Epidermal melanocyte (primary cell): ENCODE results near the gene C14orf119.
A peak's percentile ranks its signal among the peaks of the same experiment; 100 is the strongest.
"Not testable (repeated sequence)": the region's sequence is repeated elsewhere in the genome, so short reads cannot be mapped to it uniquely, and the experiment has no call there.

ENCODE experiments used
- DNase-seq: peaks from one replicate; pipeline ENCODE4 v3.0.0; 2011; ENCODE audit warnings: low spot score; ENCODE audit not compliant: insufficient read length

Gene C14orf119

DNA sequence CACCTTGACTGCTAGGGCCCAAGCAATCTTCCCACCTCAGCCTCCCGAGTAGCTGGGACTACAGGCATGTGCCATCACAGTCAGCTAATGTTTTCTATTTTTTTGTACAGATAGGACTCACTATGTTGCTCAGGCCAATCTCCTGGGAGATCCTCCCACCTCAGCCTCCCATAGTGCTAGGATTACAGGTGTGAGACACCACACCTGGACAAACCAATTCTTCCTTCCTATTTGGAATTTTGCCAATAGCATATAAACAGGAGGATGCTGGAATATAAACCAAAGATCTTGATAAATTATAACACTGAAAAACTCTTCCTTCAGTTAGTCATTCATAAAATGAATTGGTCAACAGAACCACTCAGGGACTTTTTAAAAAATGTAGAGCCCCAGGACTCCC, 8.7 kb upstream of the C14orf119 start:
- DNase-seq: no peak

DNA sequence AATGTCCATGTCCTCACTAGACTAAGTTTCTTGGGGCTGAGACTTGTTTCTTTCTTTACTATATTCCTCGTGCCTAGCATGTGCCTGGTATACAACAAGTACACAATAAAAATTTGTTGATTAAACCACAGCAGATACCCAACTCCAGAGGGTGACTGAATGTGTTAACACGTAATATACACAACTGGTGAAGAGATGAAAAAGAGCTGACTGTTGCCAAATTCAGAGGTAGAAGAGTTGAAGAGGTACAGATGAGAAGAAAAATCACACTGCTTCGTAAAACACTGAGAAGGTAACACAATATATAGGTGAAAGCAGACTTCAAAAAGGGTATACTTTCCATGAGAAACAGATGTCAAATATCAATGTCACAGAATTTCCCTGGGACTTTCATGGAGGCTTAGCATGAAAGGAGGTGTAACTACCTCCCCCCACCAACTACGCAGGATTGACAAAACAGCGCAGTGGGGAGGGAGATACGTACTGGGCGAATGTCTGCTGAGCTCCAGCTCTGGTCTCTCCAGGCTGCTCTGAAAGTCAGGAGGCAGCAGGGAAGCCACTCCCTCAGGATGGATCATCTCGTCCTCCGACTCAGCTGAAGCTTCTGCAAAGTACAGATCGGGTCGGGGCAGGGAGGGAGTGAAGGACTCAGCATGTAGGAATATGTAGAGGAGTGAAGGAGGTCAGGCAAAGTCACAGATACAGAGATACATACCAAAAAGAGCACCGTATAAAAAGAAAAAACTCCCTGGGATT, 5.6 kb upstream of the C14orf119 start:
- no peak for DNase-seq

DNA sequence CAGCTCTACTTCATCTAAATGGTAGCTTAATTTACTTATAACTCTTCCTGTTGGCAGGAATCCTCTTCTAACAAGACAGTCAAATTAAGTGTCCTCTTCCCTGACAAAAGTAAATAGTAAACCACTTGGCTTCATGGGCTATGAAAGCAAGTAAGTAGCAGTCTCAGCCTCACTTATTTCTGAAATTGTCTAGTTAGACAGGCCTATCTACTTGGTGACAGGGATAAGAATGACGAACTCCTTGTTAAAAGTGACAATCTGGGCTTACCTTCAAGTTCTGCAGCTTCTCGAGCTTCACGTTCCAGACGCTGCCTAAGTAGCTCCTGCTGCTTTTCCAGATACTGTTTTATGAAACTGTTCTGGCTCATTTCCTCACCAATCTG, 5.1 kb upstream of the C14orf119 start:
- no peak for DNase-seq

DNA sequence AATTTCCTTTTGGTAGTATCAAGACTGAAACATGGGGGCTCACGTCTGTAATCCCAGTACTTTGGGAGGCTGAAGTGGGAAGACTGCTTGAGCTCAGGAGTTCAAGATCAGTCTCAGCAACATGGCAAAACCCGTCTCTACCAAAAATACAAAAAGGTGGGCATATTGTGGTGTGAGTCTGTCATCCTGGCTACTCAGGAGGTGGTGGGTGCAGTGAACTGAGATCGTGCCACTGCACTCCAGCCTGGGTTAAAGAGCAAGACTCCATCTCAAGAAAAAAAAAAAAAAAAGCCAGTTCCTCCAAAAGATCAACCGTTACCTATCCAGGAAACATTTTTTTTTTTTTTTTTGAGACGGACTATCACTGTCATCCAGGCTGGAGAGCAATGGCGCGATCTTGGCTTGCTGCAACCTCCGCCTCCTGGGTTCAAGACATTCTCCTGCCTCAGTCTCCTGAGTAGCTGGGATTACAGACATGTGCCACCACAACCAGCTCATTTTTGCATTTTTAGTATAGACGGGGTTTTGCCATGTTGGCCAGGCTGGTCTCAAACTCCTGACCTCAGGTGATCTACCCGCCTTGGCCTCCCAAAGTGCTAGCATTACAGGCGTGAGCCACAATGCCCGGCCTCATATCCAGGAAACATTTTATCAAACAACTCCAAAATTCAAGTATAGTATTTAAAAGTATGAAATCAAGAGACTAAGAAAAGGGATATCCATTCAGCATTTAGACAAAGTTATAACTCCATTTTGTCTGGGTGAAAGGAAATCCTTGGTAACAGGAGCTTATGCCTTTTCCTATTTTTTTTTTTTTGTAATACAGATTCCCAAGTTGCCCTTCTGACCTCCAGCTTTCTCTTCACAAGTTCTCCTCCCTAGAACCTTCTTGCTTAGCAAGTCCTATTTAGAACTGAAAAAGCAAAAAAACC, 3.7 kb upstream of the C14orf119 start:
- no peak for DNase-seq

DNA sequence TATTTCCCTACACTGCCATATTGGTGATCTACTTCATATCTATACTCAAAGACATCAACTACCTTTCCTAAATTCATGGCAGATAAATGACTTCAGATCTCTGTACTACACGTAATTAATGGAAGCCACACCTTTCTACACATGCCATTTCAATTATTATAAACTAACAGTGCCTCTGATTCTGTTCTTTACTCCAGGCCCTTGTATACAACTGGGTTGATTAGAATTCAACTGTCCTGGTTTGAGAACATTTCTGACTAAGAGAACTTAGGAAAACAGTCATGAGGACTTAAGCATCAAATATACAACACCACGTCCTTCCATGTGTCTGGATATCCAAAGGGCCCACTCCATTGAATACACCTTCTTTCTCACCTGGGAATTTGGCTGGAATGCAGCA, 2.2 kb upstream of the C14orf119 start:
- DNase-seq: no peak

DNA sequence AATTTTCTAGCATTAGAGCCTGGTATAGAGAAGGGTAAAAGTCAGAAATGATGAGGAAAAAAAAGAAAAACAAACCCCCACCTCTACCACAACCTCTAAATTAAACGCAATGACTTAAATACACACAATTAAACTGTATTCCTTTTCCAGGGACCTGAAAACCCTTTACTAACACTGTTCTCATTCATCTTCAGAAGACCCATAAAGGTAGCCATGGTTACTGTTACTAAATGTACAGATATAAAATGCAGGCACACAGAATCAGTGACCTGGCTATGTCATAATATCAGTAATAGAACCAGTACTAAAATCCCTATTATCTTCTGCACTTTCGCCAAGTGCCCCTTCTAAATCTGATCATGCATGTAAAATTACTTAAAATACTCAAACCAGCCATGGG, 1.8 kb upstream of the C14orf119 start:
- no peak for DNase-seq

DNA sequence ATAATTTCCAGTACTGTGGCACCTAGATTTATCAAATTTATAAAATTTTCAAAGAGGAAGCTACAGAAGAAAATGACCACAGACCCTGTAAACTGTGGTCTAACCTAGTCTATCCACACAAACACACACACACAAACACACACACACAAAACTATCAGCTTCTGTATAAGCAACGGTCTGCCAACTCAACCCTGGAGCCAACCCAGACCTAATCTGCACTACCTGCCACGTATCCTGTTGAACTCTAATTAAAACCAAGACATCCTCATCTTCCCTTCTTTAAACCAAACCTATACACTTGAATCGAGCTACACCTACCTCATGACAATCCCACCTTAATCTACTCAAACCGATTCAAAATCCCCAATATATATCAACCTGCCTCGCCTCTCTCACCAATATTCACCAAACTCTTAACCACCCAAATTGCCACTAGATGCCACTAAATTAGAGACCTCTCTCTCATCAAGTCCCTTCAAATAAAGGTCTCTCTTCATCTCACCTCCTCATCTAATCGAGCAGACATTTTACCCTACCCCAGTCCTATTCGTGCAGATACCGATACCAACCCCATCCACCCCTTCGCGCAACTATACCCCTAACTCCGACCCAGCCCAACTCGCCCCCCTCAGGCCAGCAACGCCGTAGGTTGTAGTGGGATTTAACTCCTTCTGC, 1.2 kb upstream of the C14orf119 start:
- DNase-seq: no peak

DNA sequence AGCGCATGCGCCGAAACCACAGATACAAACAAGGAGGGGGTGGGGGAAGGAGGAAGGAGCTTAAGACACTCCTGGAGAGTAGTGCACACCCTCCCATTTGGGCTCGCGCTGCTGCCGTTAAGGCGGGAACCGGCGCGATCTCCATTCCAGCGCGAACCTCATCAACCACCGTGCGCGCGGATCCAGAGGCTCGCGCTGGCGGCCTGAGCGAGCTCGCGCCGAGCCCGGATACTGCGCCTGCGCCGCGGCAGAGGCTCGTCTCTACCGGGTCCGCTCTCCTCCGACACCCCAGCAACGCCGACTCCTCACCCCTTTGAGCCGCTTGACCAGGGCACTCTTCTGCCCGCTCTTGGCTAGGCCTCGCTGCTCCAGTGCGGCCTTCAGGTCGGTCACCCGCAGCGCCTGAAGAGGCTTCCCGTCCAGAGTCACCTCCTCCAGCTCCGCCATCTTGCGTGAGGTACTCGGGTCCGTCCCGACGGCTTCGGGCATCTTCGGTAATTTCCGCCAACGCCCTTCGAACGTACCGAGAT, 574 bp upstream of the C14orf119 start, which contains the start of gene ACIN1:
Gene ACIN1 (minus strand): TSS at position 471 of the 530 bp plus-strand sequence. CDS start 24 bp downstream, at position 447.
- DNase-seq: peak; percentile 64

DNA sequence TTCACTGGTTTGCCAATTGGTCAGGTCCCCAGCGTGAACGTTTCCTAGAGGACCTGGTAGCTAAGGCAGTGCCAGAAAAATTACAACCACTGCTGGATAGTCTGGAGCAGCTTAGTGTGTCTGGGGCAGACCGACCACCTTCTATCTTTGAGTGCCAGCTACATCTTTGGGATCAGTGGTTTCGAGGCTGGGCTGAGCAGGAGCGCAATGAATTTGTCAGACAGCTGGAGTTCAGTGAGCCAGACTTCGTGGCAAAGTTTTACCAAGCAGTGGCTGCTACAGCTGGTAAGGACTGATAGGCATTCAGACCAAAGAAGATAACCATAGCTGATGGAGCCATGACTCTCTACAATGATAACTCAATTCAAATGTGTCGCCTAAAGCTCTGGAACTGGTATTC, 2.5 kb downstream of the C14orf119 start:
- DNase-seq: no peak

DNA sequence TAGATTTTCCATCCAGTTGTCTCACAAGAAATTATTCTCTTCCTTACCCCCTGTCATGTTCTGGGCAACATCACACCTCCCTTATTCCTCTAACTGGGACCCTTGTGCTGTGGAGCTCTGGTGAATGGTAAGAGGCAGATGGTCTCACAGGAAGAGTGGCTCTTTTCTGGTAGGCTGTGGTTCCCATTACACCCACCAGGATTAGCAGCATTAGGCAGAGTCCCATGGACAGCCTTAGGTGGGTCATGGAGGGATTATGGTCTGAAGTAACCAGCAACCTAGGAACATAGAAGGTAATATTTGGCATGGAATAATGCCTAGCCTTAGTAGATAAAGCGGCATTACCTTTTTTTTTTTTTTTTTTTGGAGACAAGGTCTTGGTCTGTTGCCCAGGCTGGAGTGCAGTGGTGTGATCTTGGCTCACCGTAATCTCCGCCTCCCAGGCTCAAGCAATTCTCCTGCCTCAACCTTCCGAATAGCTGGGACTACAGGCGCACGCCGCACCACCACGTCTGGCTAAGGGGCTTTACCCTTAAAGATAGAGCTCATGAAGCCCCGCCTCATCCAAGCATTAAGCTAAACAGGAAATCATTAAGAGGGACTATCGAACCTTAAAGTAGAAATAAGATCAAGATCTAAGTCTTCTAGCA, 4.0 kb downstream of the C14orf119 start:
- no peak for DNase-seq

DNA sequence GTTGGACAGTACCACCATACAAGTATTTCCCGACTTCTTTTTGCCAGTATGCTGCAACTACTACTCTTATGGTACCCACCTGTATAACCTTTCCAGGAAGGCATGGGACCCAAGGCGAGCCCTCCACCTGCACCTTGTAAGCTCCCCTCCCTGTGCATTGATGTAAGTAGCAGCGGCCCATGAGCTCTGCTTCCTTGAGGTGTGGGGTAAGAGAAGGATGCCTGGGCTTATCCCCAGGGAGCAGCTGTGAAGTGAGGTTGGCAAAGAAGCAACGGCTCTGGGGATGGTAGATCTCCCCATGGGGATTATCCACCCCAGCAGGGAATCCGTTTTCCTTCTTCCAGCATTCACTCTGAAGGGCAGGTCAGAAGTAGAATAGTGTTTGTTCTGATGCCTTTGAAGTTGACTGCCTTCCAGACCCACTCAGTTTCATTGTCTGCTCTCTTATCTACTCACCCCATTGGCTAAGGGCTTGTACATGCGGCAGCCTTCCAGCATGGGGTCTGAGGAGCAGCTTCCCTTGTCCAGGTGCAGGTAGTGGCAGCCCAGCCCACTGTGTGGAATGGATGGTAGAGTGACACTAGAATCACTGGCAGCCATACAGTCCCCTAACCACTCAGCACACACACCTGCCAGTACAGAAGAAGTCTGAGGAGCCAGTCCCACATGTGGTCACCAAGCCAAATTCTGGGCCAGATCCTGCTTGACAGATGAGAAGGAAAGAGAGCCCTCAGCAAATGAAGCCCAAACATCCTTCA, 6.1 kb downstream of the C14orf119 start:
- no peak for DNase-seq

DNA sequence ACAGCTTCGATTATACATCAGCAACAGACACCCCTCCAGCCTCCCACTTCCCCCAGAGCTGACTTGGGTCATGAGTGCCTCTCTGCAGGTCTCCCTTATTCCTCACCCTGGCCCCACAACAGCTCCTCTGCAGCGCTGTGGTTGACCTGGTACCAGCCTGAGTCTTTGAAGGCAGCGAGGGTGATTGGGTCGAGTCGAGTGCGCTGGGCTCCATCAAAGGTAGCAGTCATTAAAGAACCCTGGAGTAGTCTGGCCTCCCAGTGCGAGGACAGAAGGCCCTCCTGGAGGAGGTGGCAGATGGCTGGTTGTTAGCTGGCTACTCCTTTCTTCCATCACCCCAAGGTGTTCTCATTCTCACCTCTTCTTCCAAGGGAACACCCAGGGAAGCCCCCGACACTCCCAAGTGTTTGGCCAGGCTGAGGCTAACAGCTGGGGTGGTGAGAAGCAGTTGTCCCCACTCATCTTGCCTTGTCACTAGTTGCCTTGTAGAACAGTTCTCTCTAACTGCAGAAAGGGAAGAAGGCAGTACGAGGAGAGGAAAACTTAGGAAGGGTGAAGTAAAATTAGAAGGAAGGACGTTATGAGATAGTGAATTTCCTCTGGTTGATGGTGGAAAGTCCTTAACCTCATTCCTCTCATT, 6.8 kb downstream of the C14orf119 start:
- no peak for DNase-seq

DNA sequence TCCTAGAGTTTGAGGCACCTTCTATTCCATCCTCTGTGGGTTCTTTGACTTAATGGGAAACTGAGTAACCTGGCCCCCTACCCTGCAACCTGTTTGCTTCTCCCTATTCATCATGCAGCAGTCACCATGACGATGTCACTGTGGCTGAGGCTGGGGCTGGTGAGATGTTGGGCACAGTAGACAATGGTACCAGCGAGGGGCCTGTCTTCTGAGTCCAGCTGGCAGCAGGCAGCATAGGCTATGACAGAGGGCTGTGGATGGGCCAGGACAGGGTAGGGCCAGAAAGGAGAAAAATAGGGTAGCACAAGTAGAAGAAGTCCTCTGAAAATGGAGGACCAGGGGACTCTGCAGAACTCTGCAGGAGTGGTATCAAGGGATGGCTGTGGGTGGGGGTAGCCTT, 7.5 kb downstream of the C14orf119 start:
- DNase-seq: no peak

DNA sequence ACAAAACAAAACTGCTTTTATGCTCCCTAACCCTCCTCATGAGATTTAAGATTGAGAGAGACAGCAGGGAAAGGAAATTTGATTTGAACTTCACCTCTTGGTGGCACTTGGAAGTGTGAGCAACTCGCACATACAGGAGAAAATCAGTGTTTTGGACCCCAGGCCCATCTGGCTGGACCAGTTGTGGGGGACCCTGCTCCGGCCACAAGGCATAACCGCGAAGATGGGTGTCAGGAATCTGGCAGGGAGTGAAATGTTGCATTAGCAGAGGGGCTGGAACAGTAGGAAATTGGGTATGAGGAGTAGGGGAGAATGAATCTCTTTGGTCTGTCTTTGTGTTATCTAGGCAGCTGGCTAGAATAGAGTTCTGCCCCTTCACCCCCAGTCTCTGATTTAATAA, 8.3 kb downstream of the C14orf119 start:
- no peak for DNase-seq

DNA sequence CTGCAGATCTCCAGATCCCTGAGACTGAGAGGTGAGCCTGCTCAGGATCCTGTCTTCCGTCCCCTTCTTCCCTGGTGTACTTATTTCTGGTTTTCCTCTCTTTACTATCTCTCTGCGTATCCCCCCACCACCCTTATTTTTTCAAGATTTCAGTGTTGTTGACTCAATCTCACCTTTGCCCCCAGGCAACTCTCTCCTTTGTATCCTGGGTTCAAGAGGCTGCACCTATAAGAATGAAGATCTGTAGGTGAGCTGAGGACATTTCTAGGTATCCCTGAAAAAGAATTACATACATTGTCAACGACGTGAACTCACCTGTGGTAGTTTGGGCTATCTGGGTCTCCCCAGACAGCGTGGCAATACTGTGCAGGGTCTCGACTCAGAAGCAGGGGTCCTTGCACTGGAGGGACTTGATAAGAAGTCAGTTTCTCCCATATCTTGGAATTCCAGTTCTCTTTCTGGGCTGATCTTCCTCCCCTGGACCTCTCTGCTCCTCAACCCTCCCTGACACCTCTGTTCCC, 8.8 kb downstream of the C14orf119 start:
- no peak for DNase-seq

DNA sequence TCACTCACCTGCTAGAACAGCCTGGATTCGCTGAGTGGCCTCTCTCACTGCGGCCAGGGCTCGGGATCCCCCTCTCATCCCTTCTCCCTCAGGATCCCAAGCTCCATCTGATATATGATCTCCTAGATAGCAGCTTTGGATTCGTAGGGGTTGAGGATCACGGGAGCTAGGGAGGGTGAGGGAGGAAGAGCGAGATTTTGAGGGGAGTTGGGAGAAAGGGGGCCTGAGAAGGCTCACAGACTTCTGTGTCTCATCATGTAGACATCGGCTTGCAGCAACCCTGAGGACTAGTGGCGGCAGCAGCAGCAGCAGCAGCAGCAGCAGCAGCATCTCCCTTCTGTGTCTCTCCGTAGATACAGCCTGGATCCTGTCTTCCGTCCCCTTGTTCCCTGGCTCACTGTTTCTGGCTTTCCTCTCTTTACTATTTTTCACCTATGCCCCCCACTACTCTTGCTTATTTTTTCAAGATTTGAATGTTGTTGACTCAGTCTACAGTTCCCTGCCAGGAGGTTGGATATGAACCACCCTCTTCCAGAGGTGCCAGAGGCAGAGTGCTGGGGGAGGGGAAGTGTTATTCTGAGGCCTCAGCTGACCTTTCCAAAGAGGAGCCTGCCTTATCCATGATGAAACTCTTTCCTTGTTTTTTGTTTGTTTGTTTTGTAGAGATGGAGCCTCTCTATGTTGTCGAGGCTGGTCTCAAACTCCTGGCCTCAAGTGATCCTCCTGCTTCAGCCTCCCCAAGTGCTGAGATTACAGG, 9.5 kb downstream of the C14orf119 start, which contains the start of gene CIROP:
Gene CIROP (minus strand): TSS at position 399 of the 757 bp plus-strand sequence. CDS start 69 bp downstream, at position 330.
- no peak for DNase-seq

DNA sequence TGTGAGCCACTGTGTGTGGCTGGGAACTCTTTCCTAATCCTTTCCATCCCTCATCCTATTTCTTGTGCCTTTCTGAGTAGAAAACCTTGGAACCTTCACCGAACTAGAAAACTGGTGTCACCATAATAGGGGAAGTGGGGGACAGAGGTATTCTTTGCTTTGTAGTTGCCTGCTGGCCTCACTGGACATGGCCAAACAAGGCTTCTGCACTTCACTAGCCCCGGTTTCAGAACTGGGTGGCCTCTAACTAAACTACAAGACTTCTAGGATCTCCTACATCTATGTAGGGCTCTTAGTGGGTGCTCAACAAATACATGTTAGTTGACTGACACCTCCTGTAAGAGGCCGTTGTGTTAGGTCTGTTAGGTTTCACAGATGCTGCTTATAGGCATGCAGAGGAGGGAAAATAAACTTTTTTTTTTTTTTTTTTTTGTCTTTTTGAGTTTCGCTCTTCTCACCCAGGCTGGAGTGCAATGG, 10.1 kb downstream of the C14orf119 start:
- no peak for DNase-seq

DNA sequence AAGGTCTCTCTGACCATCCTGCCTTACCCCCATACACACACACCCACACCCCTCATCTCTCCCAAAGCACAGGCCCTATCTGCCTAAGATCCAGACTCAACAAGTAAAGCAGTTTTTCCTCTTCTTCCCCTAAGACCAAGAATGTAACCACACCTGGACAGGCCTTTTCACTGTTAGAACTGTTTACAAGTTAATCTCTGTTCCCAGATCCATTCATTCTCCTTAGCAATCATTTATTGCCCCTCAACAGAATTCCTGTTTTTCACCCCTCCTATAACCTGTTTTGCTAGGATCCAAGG, 11.4 kb downstream of the C14orf119 start:
- no peak for DNase-seq

DNA sequence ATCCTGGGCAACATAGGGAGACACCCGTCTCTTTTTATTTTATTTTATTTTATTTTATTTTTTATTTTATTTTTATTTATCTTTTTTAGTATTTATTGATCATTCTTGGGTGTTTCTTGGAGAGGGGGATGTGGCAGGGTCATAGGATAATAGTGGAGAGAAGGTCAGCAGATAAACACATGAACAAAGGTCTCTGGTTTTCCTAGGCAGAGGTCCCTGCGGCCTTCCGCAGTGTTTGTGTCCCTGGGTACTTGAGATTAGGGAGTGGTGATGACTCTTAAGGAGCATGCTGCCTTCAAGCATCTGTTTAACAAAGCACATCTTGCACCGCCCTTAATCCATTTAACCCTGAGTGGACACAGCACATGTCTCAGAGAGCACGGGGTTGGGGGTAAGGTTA, 12.3 kb downstream of the C14orf119 start:
- not testable (repeated sequence) for DNase-seq
